HEK293 (cell line): Measurements from ENCODE around the gene FNDC5.

Experiments used
- CTCF ChIA-PET: fragments of 350-600 bp; formaldehyde crosslinking; extraction: SDS; loops from one replicate; lab custom pipeline; 2021; ENCODE audit warnings: antibody characterized with exemption; lab: Yijun Ruan, JAX
- POLR2A ChIA-PET: fragments of 300-600 bp; formaldehyde crosslinking; extraction: SDS; loops from one replicate; lab custom pipeline; 2020; ENCODE audit warnings: antibody characterized with exemption, inconsistent platforms; lab: Yijun Ruan, JAX
- H3K27ac ChIP-seq: fragments of 200-500 bp; sonication (Bioruptor generic); 2 replicates; pipeline ENCODE4 v1.5.1; 2014; ENCODE audit warnings: low read depth, low read length, control low read depth, inconsistent platforms; ENCODE audit errors: extremely low read depth
- H3K36me3 ChIP-seq, 2 experiments: fragments of 200-500 bp in 1 of 2; sonication (Bioruptor generic) in 1 of 2; 1 replicate in 1 of 2; 2 replicates in 1 of 2; pipeline ENCODE4 v1.5.1; 2014 to 2017; ENCODE audit warnings: inconsistent platforms in 2 of 2, low read length in 2 of 2; ENCODE audit not compliant: control insufficient read depth in 2 of 2, insufficient read depth in 1 of 2
- H3K4me1 ChIP-seq: fragments of 200-500 bp; sonication (Bioruptor generic); 2 replicates; pipeline ENCODE4 v1.5.1; 2014; ENCODE audit warnings: mild to moderate bottlenecking, low read length, inconsistent platforms; ENCODE audit not compliant: control insufficient read depth, insufficient read depth
- H3K4me3 ChIP-seq: 2 replicates; pipeline ENCODE4 v1.5.1; 2011; ENCODE audit warnings: low read depth, mild to moderate bottlenecking, control low read depth, low read length, moderate library complexity
- H3K9me3 ChIP-seq: fragments of 200-500 bp; sonication (Bioruptor generic); 2 replicates; pipeline ENCODE4 v1.5.1; 2014; ENCODE audit warnings: low read depth, low read length, inconsistent platforms; ENCODE audit not compliant: control insufficient read depth, insufficient read depth
- EGR2 ChIP-seq: fragments of 450-650 bp; formaldehyde crosslinking; IDR thresholded peaks from 2 replicates; pipeline ENCODE4 v1.5.1; 2016; ENCODE audit warnings: low read depth, missing biosample characterization, missing genetic modification characterization
- GFI1B ChIP-seq: fragments of 450-650 bp; formaldehyde crosslinking; IDR thresholded peaks from 2 replicates; pipeline ENCODE4 v1.5.1; 2016; ENCODE audit warnings: missing biosample characterization, missing genetic modification characterization
- GLI4 ChIP-seq: fragments of 450-650 bp; formaldehyde crosslinking; IDR thresholded peaks from 2 replicates; pipeline ENCODE4 v1.5.1; 2016; ENCODE audit warnings: missing biosample characterization, missing genetic modification characterization
- GLIS1 ChIP-seq: fragments of 450-650 bp; formaldehyde crosslinking; IDR thresholded peaks from 2 replicates; pipeline ENCODE4 v1.5.1; 2016; ENCODE audit warnings: missing biosample characterization, missing genetic modification characterization
- KLF1 ChIP-seq: fragments of 450-650 bp; formaldehyde crosslinking; IDR thresholded peaks from 2 replicates; pipeline ENCODE4 v1.5.1; 2016; ENCODE audit warnings: missing biosample characterization, missing genetic modification characterization
- KLF16 ChIP-seq: fragments of 450-650 bp; formaldehyde crosslinking; IDR thresholded peaks from 2 replicates; pipeline ENCODE4 v1.5.1; 2017; ENCODE audit warnings: missing biosample characterization, missing genetic modification characterization
- KLF7 ChIP-seq: fragments of 450-650 bp; formaldehyde crosslinking; IDR thresholded peaks from 2 replicates; pipeline ENCODE4 v1.5.1; 2016; ENCODE audit warnings: missing biosample characterization, missing genetic modification characterization, borderline replicate concordance
- SP3 ChIP-seq: fragments of 450-650 bp; formaldehyde crosslinking; IDR thresholded peaks from 2 replicates; pipeline ENCODE4 v1.5.1; 2016; ENCODE audit warnings: missing biosample characterization, missing genetic modification characterization
- SP7 ChIP-seq: fragments of 450-650 bp; formaldehyde crosslinking; IDR thresholded peaks from 2 replicates; pipeline ENCODE4 v1.5.1; 2016; ENCODE audit warnings: missing biosample characterization, missing genetic modification characterization
- WT1 ChIP-seq: fragments of 450-650 bp; formaldehyde crosslinking; IDR thresholded peaks from 2 replicates; pipeline ENCODE4 v1.5.1; 2016; ENCODE audit warnings: missing biosample characterization, missing genetic modification characterization
- ZBTB20 ChIP-seq: fragments of 450-650 bp; formaldehyde crosslinking; IDR thresholded peaks from 2 replicates; pipeline ENCODE4 v1.5.1; 2016; ENCODE audit warnings: missing biosample characterization, missing genetic modification characterization
- ZFHX2 ChIP-seq: fragments of 450-650 bp; formaldehyde crosslinking; conservative IDR thresholded peaks from 2 replicates; pipeline ENCODE4 v1.5.1; 2016; ENCODE audit warnings: missing biosample characterization, missing genetic modification characterization
- ZFP3 ChIP-seq: fragments of 450-650 bp; formaldehyde crosslinking; IDR thresholded peaks from 2 replicates; pipeline ENCODE4 v1.5.1; 2016; ENCODE audit warnings: low read depth, missing biosample characterization, missing genetic modification characterization
- ZFP69B ChIP-seq: fragments of 450-650 bp; formaldehyde crosslinking; IDR thresholded peaks from 2 replicates; pipeline ENCODE4 v1.5.1; 2016; ENCODE audit warnings: missing biosample characterization, missing genetic modification characterization
- ZIC2 ChIP-seq: fragments of 450-650 bp; formaldehyde crosslinking; IDR thresholded peaks from 2 replicates; pipeline ENCODE4 v1.5.1; 2016; ENCODE audit warnings: missing biosample characterization, missing genetic modification characterization
- ZNF132 ChIP-seq: fragments of 450-650 bp; formaldehyde crosslinking; IDR thresholded peaks from 2 replicates; pipeline ENCODE4 v1.5.1; 2017; ENCODE audit warnings: missing biosample characterization, missing genetic modification characterization, borderline replicate concordance
- ZNF140 ChIP-seq: fragments of 450-650 bp; formaldehyde crosslinking; IDR thresholded peaks from 2 replicates; pipeline ENCODE4 v1.5.1; 2016; ENCODE audit warnings: missing biosample characterization, missing genetic modification characterization
- ZNF19 ChIP-seq: fragments of 450-650 bp; formaldehyde crosslinking; IDR thresholded peaks from 2 replicates; pipeline ENCODE4; 2016; ENCODE audit warnings: missing biosample characterization, missing genetic modification characterization, low read depth
- ZNF335 ChIP-seq: fragments of 450-650 bp; formaldehyde crosslinking; conservative IDR thresholded peaks from 2 replicates; pipeline ENCODE4 v1.5.1; 2016; ENCODE audit warnings: missing biosample characterization, missing genetic modification characterization
- ZNF341 ChIP-seq: fragments of 450-650 bp; formaldehyde crosslinking; IDR thresholded peaks from 2 replicates; pipeline ENCODE4; 2016; ENCODE audit warnings: low read depth, missing biosample characterization, missing genetic modification characterization
- ZNF350 ChIP-seq: fragments of 450-650 bp; formaldehyde crosslinking; IDR thresholded peaks from 2 replicates; pipeline ENCODE4 v1.5.0; 2017; ENCODE audit warnings: missing biosample characterization, mild to moderate bottlenecking, missing genetic modification characterization
- ZNF416 ChIP-seq: fragments of 450-650 bp; formaldehyde crosslinking; IDR thresholded peaks from 2 replicates; pipeline ENCODE4 v1.5.1; 2016; ENCODE audit warnings: missing biosample characterization, missing genetic modification characterization
- ZNF621 ChIP-seq: fragments of 450-650 bp; formaldehyde crosslinking; IDR thresholded peaks from 2 replicates; pipeline ENCODE4 v1.5.1; 2017; ENCODE audit warnings: missing biosample characterization, missing genetic modification characterization
- ZNF623 ChIP-seq: fragments of 450-650 bp; formaldehyde crosslinking; IDR thresholded peaks from 2 replicates; pipeline ENCODE4 v1.5.1; 2016; ENCODE audit warnings: missing biosample characterization, missing genetic modification characterization
- ZNF654 ChIP-seq: fragments of 450-650 bp; formaldehyde crosslinking; IDR thresholded peaks from 2 replicates; pipeline ENCODE4 v1.5.1; 2016; ENCODE audit warnings: low read depth, missing biosample characterization, missing genetic modification characterization
- ZNF660 ChIP-seq: fragments of 450-650 bp; IDR thresholded peaks from 2 replicates; pipeline ENCODE4 v1.5.1; 2018; ENCODE audit warnings: missing biosample characterization, mild to moderate bottlenecking, missing genetic modification characterization
- ZNF707 ChIP-seq: fragments of 450-650 bp; formaldehyde crosslinking; IDR thresholded peaks from 2 replicates; pipeline ENCODE4 v1.5.1; 2016; ENCODE audit warnings: missing biosample characterization, missing genetic modification characterization
- TF ChIP-seq, protein P1 (sequence below): fragments of 450-650 bp; formaldehyde crosslinking; IDR thresholded peaks from 2 replicates; pipeline ENCODE4 v1.5.1; 2016; ENCODE audit warnings: missing biosample characterization, missing genetic modification characterization
- TF ChIP-seq, protein P2 (sequence below): fragments of 450-650 bp; formaldehyde crosslinking; IDR thresholded peaks from 2 replicates; pipeline ENCODE4 v1.5.1; 2016; ENCODE audit warnings: missing biosample characterization, missing genetic modification characterization
- TF ChIP-seq, protein P3 (sequence below): fragments of 450-650 bp; formaldehyde crosslinking; IDR thresholded peaks from 2 replicates; pipeline ENCODE4 v1.5.1; 2016; ENCODE audit warnings: missing biosample characterization, missing genetic modification characterization, borderline replicate concordance
- TF ChIP-seq, protein P4 (sequence below): fragments of 450-650 bp; formaldehyde crosslinking; IDR thresholded peaks from 2 replicates; pipeline ENCODE4 v1.5.1; 2016; ENCODE audit warnings: missing biosample characterization, missing genetic modification characterization, low read depth

The FNDC5 gene

DNA sequence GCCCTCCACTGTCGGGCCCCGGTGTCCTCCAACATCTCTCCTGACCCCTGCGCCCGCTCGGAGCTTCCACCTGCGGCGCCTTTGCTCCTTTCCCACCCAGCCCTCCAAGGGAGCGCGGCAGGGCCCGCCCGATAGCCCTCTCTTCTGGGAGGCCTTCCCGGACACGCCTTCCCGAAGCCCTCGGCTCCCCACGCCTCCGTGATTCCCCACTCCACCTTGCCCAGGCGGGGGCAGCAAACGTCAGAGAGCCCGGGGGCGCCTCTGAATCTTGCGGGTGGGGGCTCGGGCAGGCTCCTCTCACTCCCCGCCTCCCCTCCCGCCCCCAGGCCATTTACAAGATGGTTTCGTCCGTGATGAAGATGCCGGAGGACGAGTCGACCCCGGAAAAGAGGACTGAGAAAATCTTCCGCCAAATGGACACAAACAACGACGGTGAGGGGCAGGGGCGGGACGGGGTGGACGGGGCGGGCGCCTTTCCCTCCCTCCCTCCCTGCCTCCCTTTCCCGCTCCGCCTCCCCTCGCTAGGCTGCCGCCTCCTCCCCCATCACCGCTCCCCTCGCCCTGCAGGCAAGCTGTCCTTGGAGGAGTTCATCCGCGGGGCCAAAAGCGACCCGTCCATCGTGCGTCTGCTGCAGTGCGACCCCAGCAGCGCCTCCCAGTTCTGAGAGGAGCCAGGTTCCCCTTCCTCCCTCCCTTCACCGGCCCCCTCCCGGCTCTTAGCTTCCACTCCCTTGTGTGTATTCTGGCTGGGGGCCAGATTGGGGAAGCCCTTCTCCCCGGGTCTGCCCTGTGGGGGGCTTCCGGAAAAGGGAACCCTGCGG, 22.7 kb upstream of the FNDC5 start:
- no peak overlapping the region for H3K27ac ChIP-seq
- H3K4me3 ChIP-seq, result peak overlapping the region; percentile 10
- H3K4me1 ChIP-seq, result no peaks in the 10 kb centered on the region
- ChIA-PET CTCF (interaction anchor here (0.6 to 4.9 kb wide), 11 partner anchors 10 to 252 kb away, joined by 3 to 50 read pairs (median 5); no protein-coding TSS in a partner anchor), POLR2A (no interaction called here)
- no peaks in the 10 kb centered on the region for H3K9me3 ChIP-seq
- no peaks in the 10 kb centered on the region for H3K36me3 ChIP-seq
- peak; percentile 49 for TF ChIP-seq GLIS1 (tag by site-specific recombination)
- peak; percentile 73 for TF ChIP-seq SP3 (tag by site-specific recombination)
- TF ChIP-seq SP7, result peak; percentile 34; the same call in 1 of the 2 replicates
- no peak for TF ChIP-seq ZNF132 (tag by site-specific recombination)
- peak; percentile 48; the same call in 1 of the 2 replicates for TF ChIP-seq KLF1 (tag by site-specific recombination)
- TF ChIP-seq, protein P1, sequence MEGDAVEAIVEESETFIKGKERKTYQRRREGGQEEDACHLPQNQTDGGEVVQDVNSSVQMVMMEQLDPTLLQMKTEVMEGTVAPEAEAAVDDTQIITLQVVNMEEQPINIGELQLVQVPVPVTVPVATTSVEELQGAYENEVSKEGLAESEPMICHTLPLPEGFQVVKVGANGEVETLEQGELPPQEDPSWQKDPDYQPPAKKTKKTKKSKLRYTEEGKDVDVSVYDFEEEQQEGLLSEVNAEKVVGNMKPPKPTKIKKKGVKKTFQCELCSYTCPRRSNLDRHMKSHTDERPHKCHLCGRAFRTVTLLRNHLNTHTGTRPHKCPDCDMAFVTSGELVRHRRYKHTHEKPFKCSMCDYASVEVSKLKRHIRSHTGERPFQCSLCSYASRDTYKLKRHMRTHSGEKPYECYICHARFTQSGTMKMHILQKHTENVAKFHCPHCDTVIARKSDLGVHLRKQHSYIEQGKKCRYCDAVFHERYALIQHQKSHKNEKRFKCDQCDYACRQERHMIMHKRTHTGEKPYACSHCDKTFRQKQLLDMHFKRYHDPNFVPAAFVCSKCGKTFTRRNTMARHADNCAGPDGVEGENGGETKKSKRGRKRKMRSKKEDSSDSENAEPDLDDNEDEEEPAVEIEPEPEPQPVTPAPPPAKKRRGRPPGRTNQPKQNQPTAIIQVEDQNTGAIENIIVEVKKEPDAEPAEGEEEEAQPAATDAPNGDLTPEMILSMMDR, result 0 out of 2 replicates have a peak, but pooled peaks have one; percentile 37
- no peak for TF ChIP-seq ZNF19 (tag by site-specific recombination)
- no peak for TF ChIP-seq ZNF350 (tag by site-specific recombination)
- TF ChIP-seq ZBTB20 (tag by site-specific recombination), result peak; percentile 47
- TF ChIP-seq ZNF621 (tag by site-specific recombination), result no peak
- TF ChIP-seq WT1 (tag by site-specific recombination), result peak; percentile 86
- TF ChIP-seq, protein P2, sequence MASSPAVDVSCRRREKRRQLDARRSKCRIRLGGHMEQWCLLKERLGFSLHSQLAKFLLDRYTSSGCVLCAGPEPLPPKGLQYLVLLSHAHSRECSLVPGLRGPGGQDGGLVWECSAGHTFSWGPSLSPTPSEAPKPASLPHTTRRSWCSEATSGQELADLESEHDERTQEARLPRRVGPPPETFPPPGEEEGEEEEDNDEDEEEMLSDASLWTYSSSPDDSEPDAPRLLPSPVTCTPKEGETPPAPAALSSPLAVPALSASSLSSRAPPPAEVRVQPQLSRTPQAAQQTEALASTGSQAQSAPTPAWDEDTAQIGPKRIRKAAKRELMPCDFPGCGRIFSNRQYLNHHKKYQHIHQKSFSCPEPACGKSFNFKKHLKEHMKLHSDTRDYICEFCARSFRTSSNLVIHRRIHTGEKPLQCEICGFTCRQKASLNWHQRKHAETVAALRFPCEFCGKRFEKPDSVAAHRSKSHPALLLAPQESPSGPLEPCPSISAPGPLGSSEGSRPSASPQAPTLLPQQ (tag by site-specific recombination), result 0 out of 2 replicates have a peak, but pooled peaks have one; percentile 39
- no peak for TF ChIP-seq ZNF660 (tag by site-specific recombination)
- TF ChIP-seq ZFP3 (tag by site-specific recombination), result no peak
- peak; percentile 72 for TF ChIP-seq EGR2 (tag by site-specific recombination)
- TF ChIP-seq ZNF335 (tag by site-specific recombination), result peak; percentile 55
- no peak for TF ChIP-seq GLI4
- TF ChIP-seq ZFP69B, result no peak
- TF ChIP-seq, protein P3, sequence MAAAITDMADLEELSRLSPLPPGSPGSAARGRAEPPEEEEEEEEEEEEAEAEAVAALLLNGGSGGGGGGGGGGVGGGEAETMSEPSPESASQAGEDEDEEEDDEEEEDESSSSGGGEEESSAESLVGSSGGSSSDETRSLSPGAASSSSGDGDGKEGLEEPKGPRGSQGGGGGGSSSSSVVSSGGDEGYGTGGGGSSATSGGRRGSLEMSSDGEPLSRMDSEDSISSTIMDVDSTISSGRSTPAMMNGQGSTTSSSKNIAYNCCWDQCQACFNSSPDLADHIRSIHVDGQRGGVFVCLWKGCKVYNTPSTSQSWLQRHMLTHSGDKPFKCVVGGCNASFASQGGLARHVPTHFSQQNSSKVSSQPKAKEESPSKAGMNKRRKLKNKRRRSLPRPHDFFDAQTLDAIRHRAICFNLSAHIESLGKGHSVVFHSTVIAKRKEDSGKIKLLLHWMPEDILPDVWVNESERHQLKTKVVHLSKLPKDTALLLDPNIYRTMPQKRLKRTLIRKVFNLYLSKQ (tag by site-specific recombination), result no peak
- no peak for TF ChIP-seq ZNF416
- peak; percentile 83 for TF ChIP-seq ZFHX2 (tag by site-specific recombination)
- no peak for TF ChIP-seq ZNF654 (tag by site-specific recombination)
- no peak for TF ChIP-seq GFI1B (tag by site-specific recombination)
- no peak for TF ChIP-seq KLF16 (tag by site-specific recombination)
- peak; percentile 72 for TF ChIP-seq ZNF341 (tag by site-specific recombination)
- TF ChIP-seq ZNF140 (tag by site-specific recombination), result no peak
- no peak for TF ChIP-seq KLF7 (tag by site-specific recombination)
- no peak for TF ChIP-seq ZNF623 (tag by site-specific recombination)
- no peak for TF ChIP-seq ZNF707
- TF ChIP-seq, protein P4, sequence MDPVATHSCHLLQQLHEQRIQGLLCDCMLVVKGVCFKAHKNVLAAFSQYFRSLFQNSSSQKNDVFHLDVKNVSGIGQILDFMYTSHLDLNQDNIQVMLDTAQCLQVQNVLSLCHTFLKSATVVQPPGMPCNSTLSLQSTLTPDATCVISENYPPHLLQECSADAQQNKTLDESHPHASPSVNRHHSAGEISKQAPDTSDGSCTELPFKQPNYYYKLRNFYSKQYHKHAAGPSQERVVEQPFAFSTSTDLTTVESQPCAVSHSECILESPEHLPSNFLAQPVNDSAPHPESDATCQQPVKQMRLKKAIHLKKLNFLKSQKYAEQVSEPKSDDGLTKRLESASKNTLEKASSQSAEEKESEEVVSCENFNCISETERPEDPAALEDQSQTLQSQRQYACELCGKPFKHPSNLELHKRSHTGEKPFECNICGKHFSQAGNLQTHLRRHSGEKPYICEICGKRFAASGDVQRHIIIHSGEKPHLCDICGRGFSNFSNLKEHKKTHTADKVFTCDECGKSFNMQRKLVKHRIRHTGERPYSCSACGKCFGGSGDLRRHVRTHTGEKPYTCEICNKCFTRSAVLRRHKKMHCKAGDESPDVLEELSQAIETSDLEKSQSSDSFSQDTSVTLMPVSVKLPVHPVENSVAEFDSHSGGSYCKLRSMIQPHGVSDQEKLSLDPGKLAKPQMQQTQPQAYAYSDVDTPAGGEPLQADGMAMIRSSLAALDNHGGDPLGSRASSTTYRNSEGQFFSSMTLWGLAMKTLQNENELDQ (tag by site-specific recombination), result no peak
- peak; percentile 64 for TF ChIP-seq ZIC2 (tag by site-specific recombination)
